ENCODE data around the gene ACE.

ACE gene

GRCh38 chr17:63479495-63480184 lies 2.8 kb downstream of the ACE start:
- peaks cover 21% of the 10 kb centered on the region for H3K4me1 ChIP-seq (ENCODE audit: control insufficient read depth, insufficient read depth, low read length)
- no peaks in the 10 kb centered on the region for H3K36me3 ChIP-seq (ENCODE audit: control insufficient read depth, insufficient read depth, low read length)
- H3K27me3 ChIP-seq (ENCODE audit: control insufficient read depth, insufficient read depth, low read length) = peaks cover 14% of the 10 kb centered on the region
- H3K9me3 ChIP-seq (ENCODE audit: control insufficient read depth, low read length) = no peaks in the 10 kb centered on the region
- no peak overlapping the region for H3K9ac ChIP-seq (ENCODE audit: low read length)
- H3K4me3 ChIP-seq (ENCODE audit: low read length) = no peak overlapping the region

- Histone ChIP-seq H3K27me3 (ENCODE audit: control insufficient read depth, insufficient read depth, low read length) (peaks cover 14% of the 10 kb centered on the region), H3K36me3 (ENCODE audit: control insufficient read depth, insufficient read depth, low read length) (no peaks in the 10 kb centered on the region), H3K9me3 (ENCODE audit: control insufficient read depth, low read length) (no peaks in the 10 kb centered on the region), H3K4me1 (ENCODE audit: control insufficient read depth, insufficient read depth, low read length) (peaks cover 21% of the 10 kb centered on the region), H3K4me3 (ENCODE audit: low read length) (no peak overlapping the region), H3K9ac (ENCODE audit: low read length) (no peak overlapping the region)
Observed at GRCh38 chr17:63480192-63480784, 3.4 kb downstream of the ACE start.

- H3K4me3 ChIP-seq (ENCODE audit: low read length) = no peak overlapping the region
- H3K4me1 ChIP-seq (ENCODE audit: control insufficient read depth, insufficient read depth, low read length) = peaks cover 21% of the 10 kb centered on the region
- no peak overlapping the region for H3K9ac ChIP-seq (ENCODE audit: low read length)
- H3K36me3 ChIP-seq (ENCODE audit: control insufficient read depth, insufficient read depth, low read length) = no peaks in the 10 kb centered on the region
- H3K9me3 ChIP-seq (ENCODE audit: control insufficient read depth, low read length) = no peaks in the 10 kb centered on the region
- peaks cover 14% of the 10 kb centered on the region for H3K27me3 ChIP-seq (ENCODE audit: control insufficient read depth, insufficient read depth, low read length)
Observed at GRCh38 chr17:63480826-63481487, 4.1 kb downstream of the ACE start.

- Histone ChIP-seq H3K9me3 (ENCODE audit: control insufficient read depth, low read length) (no peaks in the 10 kb centered on the region), H3K27me3 (ENCODE audit: control insufficient read depth, insufficient read depth, low read length) (peaks cover 13% of the 10 kb centered on the region), H3K9ac (ENCODE audit: low read length) (no peak overlapping the region), H3K4me3 (ENCODE audit: low read length) (no peak overlapping the region), H3K36me3 (ENCODE audit: control insufficient read depth, insufficient read depth, low read length) (no peaks in the 10 kb centered on the region), H3K4me1 (ENCODE audit: control insufficient read depth, insufficient read depth, low read length) (peaks cover 21% of the 10 kb centered on the region)
Observed at GRCh38 chr17:63481488-63481870, 4.6 kb downstream of the ACE start.

- Histone ChIP-seq H3K27me3 (ENCODE audit: control insufficient read depth, insufficient read depth, low read length) (peaks cover 6% of the 10 kb centered on the region), H3K9me3 (ENCODE audit: control insufficient read depth, low read length) (no peaks in the 10 kb centered on the region), H3K4me1 (ENCODE audit: control insufficient read depth, insufficient read depth, low read length) (peaks cover 19% of the 10 kb centered on the region), H3K36me3 (ENCODE audit: control insufficient read depth, insufficient read depth, low read length) (no peaks in the 10 kb centered on the region), H3K4me3 (ENCODE audit: low read length) (no peak overlapping the region), H3K9ac (ENCODE audit: low read length) (no peak overlapping the region)
Observed at GRCh38 chr17:63482509-63482908, 5.6 kb downstream of the ACE start.

- H3K27me3 ChIP-seq (ENCODE audit: control insufficient read depth, insufficient read depth, low read length) = peaks cover under 1% of the 10 kb centered on the region
- H3K9me3 ChIP-seq (ENCODE audit: control insufficient read depth, low read length) = no peaks in the 10 kb centered on the region
- H3K36me3 ChIP-seq (ENCODE audit: control insufficient read depth, insufficient read depth, low read length) = no peaks in the 10 kb centered on the region
Observed at GRCh38 chr17:63483038-63483437, 6.2 kb downstream of the ACE start.

GRCh38 chr17:63483655-63484575 lies 7.1 kb downstream of the ACE start:
- Histone ChIP-seq H3K9me3 (ENCODE audit: control insufficient read depth, low read length) (no peaks in the 10 kb centered on the region), H3K4me1 (ENCODE audit: control insufficient read depth, insufficient read depth, low read length) (peaks cover 5% of the 10 kb centered on the region), H3K36me3 (ENCODE audit: control insufficient read depth, insufficient read depth, low read length) (no peaks in the 10 kb centered on the region), H3K4me3 (ENCODE audit: low read length) (no peak overlapping the region), H3K27me3 (ENCODE audit: control insufficient read depth, insufficient read depth, low read length) (no peaks in the 10 kb centered on the region), H3K9ac (ENCODE audit: low read length) (no peak overlapping the region)

More at GRCh38 chr17:63483038-63483437, 6.2 kb downstream of the ACE start:
- Histone ChIP-seq H3K4me1 (ENCODE audit: control insufficient read depth, insufficient read depth, low read length) (peaks cover 14% of the 10 kb centered on the region), H3K9ac (ENCODE audit: low read length) (no peak overlapping the region), H3K4me3 (ENCODE audit: low read length) (no peak overlapping the region)

GRCh38 chr17:63486317-63487013 lies 9.6 kb downstream of the ACE start:
- Histone ChIP-seq H3K36me3 (ENCODE audit: control insufficient read depth, insufficient read depth, low read length) (no peaks in the 10 kb centered on the region), H3K27me3 (ENCODE audit: control insufficient read depth, insufficient read depth, low read length) (no peaks in the 10 kb centered on the region), H3K9ac (ENCODE audit: low read length) (no peak overlapping the region), H3K9me3 (ENCODE audit: control insufficient read depth, low read length) (no peaks in the 10 kb centered on the region), H3K4me3 (ENCODE audit: low read length) (no peak overlapping the region), H3K4me1 (ENCODE audit: control insufficient read depth, insufficient read depth, low read length) (no peaks in the 10 kb centered on the region)

- Histone ChIP-seq H3K27me3 (ENCODE audit: control insufficient read depth, insufficient read depth, low read length) (no peaks in the 10 kb centered on the region), H3K36me3 (ENCODE audit: control insufficient read depth, insufficient read depth, low read length) (no peaks in the 10 kb centered on the region)
Observed at GRCh38 chr17:63487014-63487339, 10.1 kb downstream of the ACE start.

GRCh38 chr17:63488851-63489250 lies 12.0 kb downstream of the ACE start:
- H3K36me3 ChIP-seq (ENCODE audit: control insufficient read depth, insufficient read depth, low read length) = no peaks in the 10 kb centered on the region
- no peak overlapping the region for H3K4me3 ChIP-seq (ENCODE audit: low read length)
- no peak overlapping the region for H3K9ac ChIP-seq (ENCODE audit: low read length)
- no peaks in the 10 kb centered on the region for H3K9me3 ChIP-seq (ENCODE audit: control insufficient read depth, low read length)
- no peaks in the 10 kb centered on the region for H3K4me1 ChIP-seq (ENCODE audit: control insufficient read depth, insufficient read depth, low read length)
- H3K27me3 ChIP-seq (ENCODE audit: control insufficient read depth, insufficient read depth, low read length) = no peaks in the 10 kb centered on the region

More at GRCh38 chr17:63487014-63487339, 10.1 kb downstream of the ACE start:
- Histone ChIP-seq H3K4me1 (ENCODE audit: control insufficient read depth, insufficient read depth, low read length) (no peaks in the 10 kb centered on the region), H3K9ac (ENCODE audit: low read length) (no peak overlapping the region), H3K4me3 (ENCODE audit: low read length) (no peak overlapping the region), H3K9me3 (ENCODE audit: control insufficient read depth, low read length) (no peaks in the 10 kb centered on the region)

GRCh38 chr17:63489291-63489690 lies 12.4 kb downstream of the ACE start:
- Histone ChIP-seq H3K27me3 (ENCODE audit: control insufficient read depth, insufficient read depth, low read length) (no peaks in the 10 kb centered on the region), H3K4me1 (ENCODE audit: control insufficient read depth, insufficient read depth, low read length) (no peaks in the 10 kb centered on the region), H3K9me3 (ENCODE audit: control insufficient read depth, low read length) (no peaks in the 10 kb centered on the region), H3K36me3 (ENCODE audit: control insufficient read depth, insufficient read depth, low read length) (no peaks in the 10 kb centered on the region), H3K9ac (ENCODE audit: low read length) (no peak overlapping the region), H3K4me3 (ENCODE audit: low read length) (no peak overlapping the region)

Measured in mucosa of stomach (tissue), 1 donor.